ENCODE measurements around the gene CAMK2D.

The CAMK2D gene

GRCh38 chr4:113476800-113477199 is 284.7 kb downstream of the CAMK2D start:
- DNase-seq (ENCODE audit: low read depth, low spot score) = no peak

GRCh38 chr4:113474017-113474416 is 287.5 kb downstream of the CAMK2D start:
- DNase-seq (ENCODE audit: low read depth, low spot score) = no peak

GRCh38 chr4:113472864-113473263 is 288.7 kb downstream of the CAMK2D start:
- no peak for DNase-seq (ENCODE audit: low read depth, low spot score)

- DNase-seq (ENCODE audit: low read depth, low spot score) = no peak
Observed at GRCh38 chr4:113471146-113471860, 290.2 kb downstream of the CAMK2D start.

- no peak for DNase-seq (ENCODE audit: low read depth, low spot score)
Observed at GRCh38 chr4:113469926-113470325, 291.6 kb downstream of the CAMK2D start.

- DNase-seq (ENCODE audit: low read depth, low spot score) = no peak
Observed at GRCh38 chr4:113469023-113469390, 292.5 kb downstream of the CAMK2D start.

GRCh38 chr4:113468165-113469022 is 293.1 kb downstream of the CAMK2D start:
- DNase-seq (ENCODE audit: low read depth, low spot score) = no peak

GRCh38 chr4:113467581-113467980 is 294.0 kb downstream of the CAMK2D start:
- DNase-seq (ENCODE audit: low read depth, low spot score) = no peak

GRCh38 chr4:113462286-113462685 is 299.3 kb downstream of the CAMK2D start:
- DNase-seq (ENCODE audit: low read depth, low spot score) = no peak

GRCh38 chr4:113461281-113461680 is 300.3 kb downstream of the CAMK2D start:
- no peak for DNase-seq (ENCODE audit: low read depth, low spot score)

GRCh38 chr4:113457886-113458285 is 303.7 kb downstream of the CAMK2D start:
- no peak for DNase-seq (ENCODE audit: low read depth, low spot score)

GRCh38 chr4:113457121-113457520 is 304.4 kb downstream of the CAMK2D start:
- no peak for DNase-seq (ENCODE audit: low read depth, low spot score)

GRCh38 chr4:113455061-113455460 is 306.5 kb downstream of the CAMK2D start:
- DNase-seq (ENCODE audit: low read depth, low spot score) = no peak

GRCh38 chr4:113452868-113453620 is 308.5 kb downstream of the CAMK2D start:
- DNase-seq (ENCODE audit: low read depth, low spot score) = no peak

- DNase-seq (ENCODE audit: low read depth, low spot score) = no peak
Observed at GRCh38 chr4:113452152-113452551, 309.4 kb downstream of the CAMK2D start.

- no peak for DNase-seq (ENCODE audit: low read depth, low spot score)
Observed at GRCh38 chr4:113450295-113451080, 311.1 kb downstream of the CAMK2D start.

GRCh38 chr4:113449410-113449974 is 312.0 kb downstream of the CAMK2D start:
- no peak for DNase-seq (ENCODE audit: low read depth, low spot score)

- no peak for DNase-seq (ENCODE audit: low read depth, low spot score)
Observed at GRCh38 chr4:113447769-113448168, 313.8 kb downstream of the CAMK2D start.

GRCh38 chr4:113447061-113447460 is 314.5 kb downstream of the CAMK2D start:
- DNase-seq (ENCODE audit: low read depth, low spot score) = no peak

- DNase-seq (ENCODE audit: low read depth, low spot score) = no peak
Observed at GRCh38 chr4:113446019-113446418, 315.5 kb downstream of the CAMK2D start.

- no peak for DNase-seq (ENCODE audit: low read depth, low spot score)
Observed at GRCh38 chr4:113445286-113445685, 316.3 kb downstream of the CAMK2D start.

All from activated naive CD8-positive, alpha-beta T cell treated with anti-CD3 and anti-CD28 coated beads, Interleukin-2, amount 50 U/mL, for 16 hours (primary cell).